HepG2 (cell line): ENCODE data around the gene FAAP20. TPM values are rescaled to one million over a fixed set of nuclear protein-coding genes. Genes with fewer than 3 reads are reported as not detected.

Experiments used
- ATAC-seq: fragments of 200-7000 bp; cut with Tn5 transposase; 3 replicates; pipeline ENCODE4 v1.9.1; 2020; ENCODE audit warnings: mild to moderate bottlenecking, moderate library complexity
- BruUV-seq: library from RNA; stranded (reverse); fragments of 400-500 nt; replicated peaks from 2 replicates; lab custom pipeline; 2021; lab: Mats Ljungman, UMichigan
- CTCF ChIA-PET: fragments of 300-600 bp; formaldehyde crosslinking; extraction: SDS; loops from one replicate; lab custom pipeline; 2021; ENCODE audit warnings: low total read pairs, inconsistent platforms, low intra/inter-chr PET ratio; lab: Yijun Ruan, JAX
- POLR2A ChIA-PET: fragments of 350-600 bp; sonication (Branson Sonifier 250); formaldehyde crosslinking; loops from one replicate; lab custom pipeline; 2020; ENCODE audit warnings: antibody characterized with exemption, inconsistent platforms; lab: Yijun Ruan, JAX
- DNase-seq: peaks from one replicate; pipeline ENCODE4 v3.0.0-alpha.2; 2015; ENCODE audit warnings: low spot score
- FAIRE-seq: peaks from 3 replicates; lab custom pipeline; 2011; peaks lifted over from hg19 to GRCh38; lab: Jason Lieb, UNC
- H2AFZ ChIP-seq: one replicate; pipeline ENCODE4 v1.6.1; 2011; ENCODE audit warnings: low read length, inconsistent platforms
- H3K27ac ChIP-seq: fragments of 300-600 bp; 3 replicates; pipeline ENCODE4 v1.8.0; 2011; ENCODE audit warnings: mixed run types, mild to moderate bottlenecking, mixed read lengths, low read length, inconsistent platforms; ENCODE audit not compliant: insufficient read depth; ENCODE audit errors: extremely low read length
- H3K27me3 ChIP-seq, 2 experiments: fragments of 200-600 bp in 1 of 2; 2 replicates in 1 of 2; 3 replicates in 1 of 2; pipeline versions ENCODE4 v1.6.0 to v1.8.0; 2011; ENCODE audit warnings: low read length in 2 of 2, mild to moderate bottlenecking in 2 of 2, moderate library complexity in 2 of 2, inconsistent platforms in 1 of 2; ENCODE audit not compliant: insufficient read depth in 2 of 2, control insufficient read depth in 1 of 2
- H3K36me3 ChIP-seq, 2 experiments: fragments of 200-600 bp in 1 of 2; replicated peaks in 1 of 2; 2 replicates in 1 of 2; 3 replicates in 1 of 2; pipeline versions ENCODE4 v1.5.1 to v1.8.0; 2011; ENCODE audit warnings: low read length in 2 of 2, inconsistent platforms in 1 of 2; ENCODE audit not compliant: insufficient read depth in 2 of 2, control insufficient read depth in 1 of 2
- H3K4me1 ChIP-seq: 2 replicates; pipeline ENCODE4 v1.5.1; 2012; ENCODE audit warnings: low read length, inconsistent platforms; ENCODE audit not compliant: insufficient read depth
- H3K4me2 ChIP-seq: 2 replicates; pipeline ENCODE4 v1.6.0; 2011; ENCODE audit warnings: low read depth, low read length, inconsistent platforms
- H3K4me3 ChIP-seq, 3 experiments: fragments of 200-600 bp in 1 of 3; sonication (generic), shearing (Covaris generic) in 1 of 3; replicated peaks in 1 of 3; 2 replicates each; pipeline ENCODE4 v1.5.1; 2011 to 2016; ENCODE audit warnings: low read length in 3 of 3, inconsistent platforms in 2 of 3, low read depth in 2 of 3, mild to moderate bottlenecking in 2 of 3, control low read depth in 1 of 3, mixed read lengths in 1 of 3; ENCODE audit not compliant: insufficient read depth in 1 of 3
- H3K79me2 ChIP-seq: one replicate; pipeline ENCODE4 v1.6.1; 2011; ENCODE audit warnings: low read length, inconsistent platforms; ENCODE audit not compliant: insufficient read depth
- H3K9ac ChIP-seq: 2 replicates; pipeline ENCODE4 v1.6.0; 2011; ENCODE audit warnings: mild to moderate bottlenecking, low read depth, low read length, inconsistent platforms; ENCODE audit not compliant: insufficient read depth
- H3K9me3 ChIP-seq: 2 replicates; pipeline ENCODE4 v1.5.1; 2012; ENCODE audit warnings: mild to moderate bottlenecking, low read length
- H4K20me1 ChIP-seq: 2 replicates; pipeline ENCODE4 v1.6.0; 2011; ENCODE audit warnings: inconsistent platforms, mild to moderate bottlenecking, low read length, moderate library complexity; ENCODE audit not compliant: insufficient read depth
- HNRNPL ChIP-seq: fragments of 200-400 bp; formaldehyde crosslinking; IDR thresholded peaks from 2 replicates; pipeline ENCODE4 v1.6.1; 2017; ENCODE audit warnings: mild to moderate bottlenecking, low read depth, low read length
- HOMEZ ChIP-seq: IDR thresholded peaks from 2 replicates; pipeline ENCODE4 v1.6.1; 2016; ENCODE audit warnings: low read depth
- HOXD1 ChIP-seq: sonication (generic); formaldehyde crosslinking; IDR thresholded peaks from 2 replicates; pipeline ENCODE4 v1.5.0; 2020; ENCODE audit warnings: missing genetic modification reagents
- MLX ChIP-seq: IDR thresholded peaks from 2 replicates; pipeline ENCODE4 v1.6.1; 2016
- MTA1 ChIP-seq: sonication (generic); formaldehyde crosslinking; IDR thresholded peaks from 2 replicates; pipeline ENCODE4 v1.4.0; 2020; ENCODE audit warnings: missing genetic modification reagents, mild to moderate bottlenecking, borderline replicate concordance
- NAIF1 ChIP-seq: sonication (generic); formaldehyde crosslinking; IDR thresholded peaks from 2 replicates; pipeline ENCODE4 v1.5.0; 2020; ENCODE audit warnings: mild to moderate bottlenecking, missing genetic modification reagents, borderline replicate concordance
- NPAS2 ChIP-seq: sonication (generic); formaldehyde crosslinking; IDR thresholded peaks from 2 replicates; pipeline ENCODE4 v1.8.0; 2022; ENCODE audit warnings: mild to moderate bottlenecking, missing genetic modification reagents, borderline replicate concordance
- PAWR ChIP-seq: sonication (generic); formaldehyde crosslinking; IDR thresholded peaks from 2 replicates; pipeline ENCODE4 v1.4.0; 2020; ENCODE audit warnings: missing genetic modification reagents, mild to moderate bottlenecking, borderline replicate concordance
- PHF21A ChIP-seq: sonication (generic); formaldehyde crosslinking; IDR thresholded peaks from 2 replicates; pipeline ENCODE4 v1.5.0; 2020; ENCODE audit warnings: mild to moderate bottlenecking, missing genetic modification reagents
- PHF8 ChIP-seq: sonication (generic); formaldehyde crosslinking; IDR thresholded peaks from 2 replicates; pipeline ENCODE4 v1.5.0; 2020; ENCODE audit warnings: missing genetic modification reagents
- PRPF4 ChIP-seq: fragments of 200-400 bp; formaldehyde crosslinking; IDR thresholded peaks from 2 replicates; pipeline ENCODE4 v1.6.1; 2016; ENCODE audit warnings: low read length, low read depth; ENCODE audit not compliant: poor library complexity, severe bottlenecking
- SETDB1 ChIP-seq: sonication (generic); formaldehyde crosslinking; IDR thresholded peaks from 2 replicates; pipeline ENCODE4 v1.5.1; 2020; ENCODE audit warnings: missing genetic modification reagents, mild to moderate bottlenecking, borderline replicate concordance
- TCF7L2 ChIP-seq: IDR thresholded peaks from 2 replicates; pipeline ENCODE4 v1.6.1; 2011; ENCODE audit warnings: mild to moderate bottlenecking, low read depth, low read length, moderate library complexity
- TEAD3 ChIP-seq: optimal IDR thresholded peaks from 2 replicates; pipeline ENCODE3; 2016; ENCODE audit warnings: borderline replicate concordance
- THYN1 ChIP-seq: sonication (generic); formaldehyde crosslinking; IDR thresholded peaks from 2 replicates; pipeline ENCODE4 v1.8.1; 2023; ENCODE audit warnings: low read depth, mild to moderate bottlenecking, moderate library complexity, missing genetic modification reagents, borderline replicate concordance
- YEATS2 ChIP-seq: sonication (generic); formaldehyde crosslinking; IDR thresholded peaks from 2 replicates; pipeline ENCODE4 v1.4.0; 2020; ENCODE audit warnings: missing genetic modification reagents, borderline replicate concordance
- ZBTB7B ChIP-seq: sonication (generic); formaldehyde crosslinking; IDR thresholded peaks from 2 replicates; pipeline ENCODE4 v1.4.0; 2020; ENCODE audit warnings: missing genetic modification reagents
- ZNF513 ChIP-seq: sonication (generic); formaldehyde crosslinking; conservative IDR thresholded peaks from 2 replicates; pipeline ENCODE4 v1.5.0; 2020; ENCODE audit warnings: missing genetic modification reagents
- ZNF557 ChIP-seq: sonication (generic); formaldehyde crosslinking; IDR thresholded peaks from 2 replicates; pipeline ENCODE4 v1.4.0; 2020; ENCODE audit warnings: missing genetic modification reagents
- ZNF619 ChIP-seq: sonication (generic); formaldehyde crosslinking; IDR thresholded peaks from 2 replicates; pipeline ENCODE4 v1.4.0; 2020; ENCODE audit warnings: mild to moderate bottlenecking, missing genetic modification reagents
- ZNF670 ChIP-seq: sonication (generic); formaldehyde crosslinking; IDR thresholded peaks from 2 replicates; pipeline ENCODE4 v1.8.0; 2022; ENCODE audit warnings: mild to moderate bottlenecking, missing genetic modification reagents, borderline replicate concordance
- ZNF768 ChIP-seq: sonication (generic); formaldehyde crosslinking; IDR thresholded peaks from 2 replicates; pipeline ENCODE4 v1.4.0; 2020; ENCODE audit warnings: missing genetic modification reagents
- WGBS: methylation state at CpG from one replicate; pipeline ENCODE4 v1.1.6; 2017; ENCODE audit warnings: low lambda C conversion rate; 5-methylcytosine and 5-hydroxymethylcytosine counted together
- in situ Hi-C: cut with HindIII; loops from 2 replicates; pipeline ENCODE4 v1.10.0; 2017; ENCODE audit warnings: low pct_unique_long_range_greater_than_20kb; ENCODE audit not compliant: extremely low pct_ligation_motif_present
- intact Hi-C: fragments of 100-400 bp; cut with micrococcal nuclease; formaldehyde crosslinking; loops from one replicate; pipeline ENCODE4 v1.10.0; 2022; ENCODE audit not compliant: unreplicated experiment
- polyA plus RNA-seq, 8 experiments: library from polyadenylated mRNA; depleted of rRNA in 3 of 8; stranded (reverse) in 7 of 8; unstranded in 1 of 8; fragments of >200 nt; fragmentation: Illumina TruSeq in 4 of 8; extraction: Trizol in 4 of 8; gene quantifications; 2 replicates each; pipeline versions ENCODE4 v1.2.1 to v1.2.3, GENCODE V29; 2011 to 2016; ENCODE audit warnings: low read depth in 4 of 8, missing spikeins in 1 of 8, mixed read lengths in 1 of 8; ENCODE audit not compliant: insufficient read depth in 1 of 8
- total RNA-seq, 5 experiments: library from RNA; depleted of rRNA; stranded (reverse); fragments of >200 nt; fragmentation: Illumina TruSeq; extraction: Trizol; gene quantifications; 2 replicates each; pipeline ENCODE4 v1.2.3, GENCODE V29; 2016; ENCODE audit warnings: low read depth in 1 of 5

FAAP20 gene
- total and polyA plus RNA-seq, 2 of the 13 experiments (the other 11 are each of a cell fraction or from before 2014, with no cell fraction given), result 9.6 to 10.8 TPM

GRCh38 chr1:2206813-2207487 is 12.4 kb upstream of the FAAP20 start:
- peaks cover 70% of the 10 kb centered on the region for H3K4me1 ChIP-seq
- intact Hi-C loops (loop anchor here (2.0 kb wide), 1 partner anchor 26 kb away; no protein-coding TSS in a partner anchor), in situ Hi-C loops (no loop called here)
- peak overlapping the region; percentile 98 for H3K4me2 ChIP-seq
- no peaks in the 10 kb centered on the region for H3K9me3 ChIP-seq
- peak; percentile 12 for ATAC-seq
- no peaks in the 10 kb centered on the region for H3K36me3 ChIP-seq
- peak overlapping the region; percentile 74 for H3K9ac ChIP-seq
- peak overlapping the region; percentile 95 for H3K27ac ChIP-seq
- BruUV-seq, result TSS peak; percentile 79
- ChIA-PET POLR2A (interaction anchor here (0.7 to 8.5 kb wide), 15 partner anchors 10 to 339 kb away, joined by 3 to 178 read pairs (median 5); partner anchors contain the start of genes FAAP20, MORN1, PEX10 and RER1), CTCF (interaction anchor here (1.0 kb wide), 1 partner anchor 31 kb away, joined by 3 read pairs; no protein-coding TSS in a partner anchor)
- H3K4me3 ChIP-seq, result peak overlapping the region; percentile 54 to 76 (median 67)
- no peak for DNase-seq
- FAIRE-seq, result peak; percentile 64
- peaks cover 0 to 17% of the 10 kb centered on the region in 2 experiments; a peak in 3 of 5 replicates for H3K27me3 ChIP-seq
- WGBS, result under 1% methylated on average over 15 of the region's 16 CpGs
- H4K20me1 ChIP-seq, result no peaks in the 10 kb centered on the region
- H3K79me2 ChIP-seq, result no peaks in the 10 kb centered on the region
- no peak overlapping the region for H2AFZ ChIP-seq
- peak; percentile 56 for TF ChIP-seq PHF21A (CRISPR knock-in tag)
- 0 out of 2 replicates have a peak, but pooled peaks have one; percentile 55 for TF ChIP-seq HNRNPL
- no peak for TF ChIP-seq MLX (CRISPR knock-in tag)
- no peak for TF ChIP-seq ZNF768
- TF ChIP-seq ZNF670 (CRISPR knock-in tag), result no peak
- 0 out of 2 replicates have a peak, but pooled peaks have one; percentile 38 for TF ChIP-seq YEATS2 (CRISPR knock-in tag)
- TF ChIP-seq HOMEZ (CRISPR knock-in tag), result no peak
- peak; percentile 25; the same call in 1 of the 2 replicates for TF ChIP-seq PHF8 (CRISPR knock-in tag)
- TF ChIP-seq PAWR (CRISPR knock-in tag), result no peak
- peak; percentile 60 for TF ChIP-seq MTA1 (CRISPR knock-in tag)
- TF ChIP-seq TCF7L2, result no peak
- TF ChIP-seq NAIF1, result no peak
- no peak for TF ChIP-seq SETDB1 (CRISPR knock-in tag)
- TF ChIP-seq PRPF4, result no peak
- no peak for TF ChIP-seq ZNF557 (CRISPR knock-in tag)
- no peak for TF ChIP-seq NPAS2 (CRISPR knock-in tag)
- no peak for TF ChIP-seq HOXD1 (CRISPR knock-in tag)
- TF ChIP-seq ZNF619 (CRISPR knock-in tag), result no peak
- no peak for TF ChIP-seq THYN1 (CRISPR knock-in tag)
- no peak for TF ChIP-seq TEAD3
- TF ChIP-seq ZNF513, result 0 out of 2 replicates have a peak, but pooled peaks have one; percentile 19
- no peak for TF ChIP-seq ZBTB7B
